ENCODE results near the gene MAPK1IP1L. TPM values are rescaled to one million over a fixed set of nuclear protein-coding genes. Genes with fewer than 3 reads are reported as not detected.

Gene MAPK1IP1L
- total and polyA plus RNA-seq, 2 experiments from 2014 or later: 79.6 to 97.7 TPM

GRCh38 chr14:55051165-55051422 is 353 bp upstream of the MAPK1IP1L start:
- Histone ChIP-seq H3K4me3 (peak overlapping the region; percentile 95), H3K4me1 (ENCODE audit: low read depth) (peaks cover 15% of the 10 kb centered on the region), H3K36me3 (no peaks in the 10 kb centered on the region), H3K27me3 (no peaks in the 10 kb centered on the region), H3K9me3 (ENCODE audit: low read depth) (no peaks in the 10 kb centered on the region), H3K27ac (peak overlapping the region; percentile 100)
- DNase-seq (ENCODE audit: low read depth in 1 of 2, low spot score in 1 of 2): no peak
- no peak for TF ChIP-seq CTCF (IDR thresholded peaks at IDR 0.05; ENCODE audit: low read depth, low read length)

GRCh38 chr14:55052269-55052930 is 953 bp downstream of the MAPK1IP1L start:
- Histone ChIP-seq H3K27ac (peak overlapping the region; percentile 100), H3K36me3 (no peaks in the 10 kb centered on the region), H3K4me3 (peak overlapping the region; percentile 95), H3K27me3 (no peaks in the 10 kb centered on the region), H3K4me1 (ENCODE audit: low read depth) (peaks cover 15% of the 10 kb centered on the region), H3K9me3 (ENCODE audit: low read depth) (no peaks in the 10 kb centered on the region)
- TF ChIP-seq CTCF (IDR thresholded peaks at IDR 0.05; ENCODE audit: low read depth, low read length): no peak
- peak in 1 of 2 donors; percentile 54 for DNase-seq (ENCODE audit: low read depth in 1 of 2, low spot score in 1 of 2)

- no peak for TF ChIP-seq CTCF (IDR thresholded peaks at IDR 0.05; ENCODE audit: low read depth, low read length)
- no peak for DNase-seq (ENCODE audit: low read depth in 1 of 2, low spot score in 1 of 2)
- H3K4me1 ChIP-seq (ENCODE audit: low read depth): peaks cover 15% of the 10 kb centered on the region
- no peaks in the 10 kb centered on the region for H3K27me3 ChIP-seq
- H3K9me3 ChIP-seq (ENCODE audit: low read depth): no peaks in the 10 kb centered on the region
- no peaks in the 10 kb centered on the region for H3K36me3 ChIP-seq
- peak overlapping the region; percentile 100 for H3K27ac ChIP-seq
- peak overlapping the region; percentile 95 for H3K4me3 ChIP-seq
Measured at GRCh38 chr14:55053018-55053417, 1.6 kb downstream of the MAPK1IP1L start.

- DNase-seq (ENCODE audit: low read depth in 1 of 2, low spot score in 1 of 2): no peak
- TF ChIP-seq CTCF (IDR thresholded peaks at IDR 0.05; ENCODE audit: low read depth, low read length): no peak
- no peaks in the 10 kb centered on the region for H3K36me3 ChIP-seq
- H3K27ac ChIP-seq: peak overlapping the region; percentile 100
- H3K27me3 ChIP-seq: no peaks in the 10 kb centered on the region
- peaks cover 15% of the 10 kb centered on the region for H3K4me1 ChIP-seq (ENCODE audit: low read depth)
- peak overlapping the region; percentile 95 for H3K4me3 ChIP-seq
- H3K9me3 ChIP-seq (ENCODE audit: low read depth): no peaks in the 10 kb centered on the region
Measured at GRCh38 chr14:55053500-55053899, 2.1 kb downstream of the MAPK1IP1L start.

- Histone ChIP-seq H3K4me3 (no peak overlapping the region), H3K4me1 (ENCODE audit: low read depth) (peaks cover 15% of the 10 kb centered on the region), H3K27ac (no peak overlapping the region), H3K36me3 (no peaks in the 10 kb centered on the region), H3K27me3 (no peaks in the 10 kb centered on the region), H3K9me3 (ENCODE audit: low read depth) (no peaks in the 10 kb centered on the region)
- no peak for TF ChIP-seq CTCF (IDR thresholded peaks at IDR 0.05; ENCODE audit: low read depth, low read length)
- no peak for DNase-seq (ENCODE audit: low read depth in 1 of 2, low spot score in 1 of 2)
Measured at GRCh38 chr14:55054098-55054497, 2.7 kb downstream of the MAPK1IP1L start.

All from cardiac muscle cell (in vitro differentiated cells and primary cell).